OCI-LY7 (cell line): ENCODE results near the gene NWD2.

Source experiments
- EZH2phosphoT487 ChIP-seq: fragments of 200-600 bp; sonication (generic); IDR thresholded peaks from 2 replicates; pipeline ENCODE4 v1.6.1; 2018; ENCODE audit warnings: low read depth, borderline replicate concordance, mild to moderate bottlenecking, mixed run types, antibody characterized with exemption, low read length, moderate library complexity, mixed read lengths
- TF ChIP-seq, protein P1 (sequence below): fragments of 200-600 bp; sonication (generic); conservative IDR thresholded peaks from 2 replicates; pipeline ENCODE4 v1.5.1; 2014; ENCODE audit warnings: mild to moderate bottlenecking, antibody characterized with exemption, low read length, moderate library complexity, mixed read lengths

DNA sequence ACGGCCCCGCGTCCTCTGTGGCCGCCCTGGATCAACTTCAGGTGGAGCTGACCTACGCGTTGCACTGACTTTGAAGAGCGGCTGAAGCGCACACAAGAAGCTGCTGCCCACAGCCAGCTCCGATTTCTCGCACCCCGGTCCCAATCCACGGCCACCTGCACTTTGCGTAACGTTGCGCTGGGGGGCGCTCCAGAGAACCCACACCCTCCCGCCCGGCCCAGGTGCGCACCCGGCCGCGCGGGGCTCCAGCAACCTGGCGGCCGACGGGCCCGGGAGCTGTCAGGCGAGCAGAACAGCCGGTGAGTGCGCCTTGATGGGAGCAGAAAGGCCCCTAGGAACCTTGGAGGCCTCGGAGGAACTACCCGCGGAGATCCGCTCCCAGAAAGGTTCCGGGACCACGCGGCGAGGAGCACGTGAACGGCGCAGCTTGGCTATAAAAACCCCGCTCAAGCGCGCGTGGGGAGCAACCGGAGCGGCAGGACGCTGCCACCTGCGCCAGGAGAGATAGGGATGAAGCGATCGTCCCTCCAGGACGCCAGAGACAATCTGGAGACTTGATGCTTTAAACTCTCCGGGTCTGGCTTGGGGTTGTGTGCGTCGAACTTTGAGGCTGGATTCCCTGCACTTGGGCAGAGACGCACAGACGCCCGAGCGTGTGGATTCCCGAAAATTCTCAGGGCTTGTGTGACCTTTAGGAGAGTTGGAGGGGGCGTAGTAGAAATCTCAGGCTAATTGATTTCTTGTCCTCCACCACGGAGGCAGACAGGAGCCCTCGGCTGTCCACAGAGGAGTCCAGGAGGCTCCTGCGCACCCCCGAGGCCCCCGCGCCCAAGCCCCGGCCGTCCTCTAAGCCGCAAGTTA is 591 bp upstream of the NWD2 start:
- TF ChIP-seq, protein P1, sequence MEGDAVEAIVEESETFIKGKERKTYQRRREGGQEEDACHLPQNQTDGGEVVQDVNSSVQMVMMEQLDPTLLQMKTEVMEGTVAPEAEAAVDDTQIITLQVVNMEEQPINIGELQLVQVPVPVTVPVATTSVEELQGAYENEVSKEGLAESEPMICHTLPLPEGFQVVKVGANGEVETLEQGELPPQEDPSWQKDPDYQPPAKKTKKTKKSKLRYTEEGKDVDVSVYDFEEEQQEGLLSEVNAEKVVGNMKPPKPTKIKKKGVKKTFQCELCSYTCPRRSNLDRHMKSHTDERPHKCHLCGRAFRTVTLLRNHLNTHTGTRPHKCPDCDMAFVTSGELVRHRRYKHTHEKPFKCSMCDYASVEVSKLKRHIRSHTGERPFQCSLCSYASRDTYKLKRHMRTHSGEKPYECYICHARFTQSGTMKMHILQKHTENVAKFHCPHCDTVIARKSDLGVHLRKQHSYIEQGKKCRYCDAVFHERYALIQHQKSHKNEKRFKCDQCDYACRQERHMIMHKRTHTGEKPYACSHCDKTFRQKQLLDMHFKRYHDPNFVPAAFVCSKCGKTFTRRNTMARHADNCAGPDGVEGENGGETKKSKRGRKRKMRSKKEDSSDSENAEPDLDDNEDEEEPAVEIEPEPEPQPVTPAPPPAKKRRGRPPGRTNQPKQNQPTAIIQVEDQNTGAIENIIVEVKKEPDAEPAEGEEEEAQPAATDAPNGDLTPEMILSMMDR, result no peak
- no peak for TF ChIP-seq EZH2phosphoT487
